Measurements from ENCODE around the gene SSRP1. TPM values are rescaled to one million over a fixed set of nuclear protein-coding genes. Genes with fewer than 3 reads are reported as not detected.

Gene SSRP1
- total RNA-seq, 8 experiments from 2014 or later, result 64.9 to 164 (median 101) TPM

DNA sequence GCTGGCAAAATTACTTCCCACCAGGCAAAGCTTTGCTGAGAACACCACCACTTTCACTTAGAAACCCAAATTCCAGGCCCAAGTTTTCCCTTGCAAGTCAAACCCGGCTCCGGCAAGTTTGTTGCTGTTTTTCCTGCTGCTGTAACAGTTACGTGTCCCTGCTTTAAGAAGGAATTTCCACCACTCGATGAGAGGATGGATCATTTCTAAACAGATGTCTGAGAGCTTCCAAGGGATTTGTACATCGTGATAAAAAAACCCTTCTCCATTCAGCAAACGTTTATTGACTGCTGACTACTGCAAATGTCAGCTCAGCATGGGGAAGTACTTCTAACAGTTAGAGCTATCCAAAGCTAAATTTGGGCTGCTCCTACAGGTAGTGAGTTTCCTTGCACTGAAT, 22.2 kb upstream of the SSRP1 start:
- H3K27ac ChIP-seq, result no peak overlapping the region
- ATAC-seq (replicated peaks in 6 of 8), result no peak
- WGBS, 10 experiments, result 15 to 94% (median 67%) methylated on average over 2 to 6 of the region's 6 CpGs; no CpG with 5 or more reads in 1 of the 10 experiments
- in situ Hi-C loops (cut with MboI; ENCODE audit: low pct_unique_long_range_greater_than_20kb in 2 of 9, low sequenced_read_pairs in 9 of 9, unreplicated experiment in 9 of 9), result loop anchor here in 2 of 9 experiments (25.0 kb wide), 2 partner anchors 129 to 179 kb away; partner anchors contain the start of genes SMTNL1 (in 1 of the 2) and TIMM10 (in 1 of the 2)
- no peak overlapping the region for H3K4me3 ChIP-seq
- H3K4me1 ChIP-seq (replicated peaks in 1 of 2), result peaks cover 5 to 10% of the 10 kb centered on the region in 2 donors

DNA sequence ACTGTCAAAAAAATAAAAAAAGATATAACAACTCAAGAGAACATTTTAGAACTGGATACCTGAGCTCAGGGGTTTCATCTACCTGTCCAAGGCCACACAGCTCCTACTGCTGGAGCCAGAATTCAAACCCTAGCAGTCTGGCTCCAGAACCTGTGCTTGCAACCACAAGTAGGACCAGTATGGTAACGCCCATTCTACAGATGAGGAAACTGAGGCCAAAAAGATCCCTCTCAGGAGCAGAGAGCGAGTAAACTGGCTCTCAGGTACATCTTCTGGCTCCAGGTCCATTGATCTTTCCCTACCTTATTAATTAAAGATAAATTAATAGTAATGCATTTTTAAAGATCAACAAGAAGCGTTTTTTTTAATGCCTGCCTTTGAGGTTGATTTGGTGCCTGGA, 21.6 kb upstream of the SSRP1 start:
- H3K4me1 ChIP-seq (replicated peaks in 1 of 2), result peaks cover 5 to 11% of the 10 kb centered on the region in 2 donors
- no peak for ATAC-seq (replicated peaks in 6 of 8)
- in situ Hi-C loops (cut with MboI; ENCODE audit: low pct_unique_long_range_greater_than_20kb in 2 of 9, low sequenced_read_pairs in 9 of 9, unreplicated experiment in 9 of 9), result loop anchor here in 2 of 9 experiments (25.0 kb wide), 2 partner anchors 130 to 180 kb away; partner anchors contain the start of genes SMTNL1 (in 1 of the 2) and TIMM10 (in 1 of the 2)
- 0 to 100% (median 88%) methylated on average over 1 to 3 of the region's 3 CpGs for WGBS, 10 experiments
- no peak overlapping the region for H3K4me3 ChIP-seq
- no peak overlapping the region for H3K27ac ChIP-seq

DNA sequence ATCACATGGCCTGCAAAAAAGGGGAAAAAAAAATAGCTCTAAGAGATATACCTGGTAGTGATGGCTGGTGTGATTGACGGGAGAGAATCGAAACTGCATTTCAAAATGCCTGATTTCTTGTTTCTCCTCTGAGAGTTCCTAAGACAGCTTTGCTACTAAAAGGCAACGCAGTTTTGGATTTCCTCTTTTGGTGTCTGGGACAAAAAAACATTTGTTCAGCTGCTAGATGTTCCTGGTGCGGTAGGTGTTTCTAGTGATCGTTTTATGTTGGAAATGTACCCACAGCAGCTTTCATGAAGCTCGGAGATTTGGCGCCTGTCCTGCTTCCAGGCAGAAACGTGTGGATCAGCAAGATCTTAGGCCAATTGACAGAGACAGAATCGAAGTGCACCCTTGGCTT, 20.6 kb upstream of the SSRP1 start:
- in situ Hi-C loops (cut with MboI; ENCODE audit: low pct_unique_long_range_greater_than_20kb in 2 of 9, low sequenced_read_pairs in 9 of 9, unreplicated experiment in 9 of 9), result loop anchor here in 2 of 9 experiments (25.0 kb wide), 2 partner anchors 131 to 181 kb away; partner anchors contain the start of genes SMTNL1 (in 1 of the 2) and TIMM10 (in 1 of the 2)
- Histone ChIP-seq H3K4me1 (replicated peaks in 1 of 2) (peaks cover 5 to 11% of the 10 kb centered on the region in 2 donors), H3K4me3 (no peak overlapping the region), H3K27ac (no peak overlapping the region)
- WGBS, 10 experiments, result 10 to 98% (median 75%) methylated on average over 2 to 9 of the region's 9 CpGs; no CpG with 5 or more reads in 1 of the 10 experiments
- no peak for ATAC-seq (replicated peaks in 6 of 8)

DNA sequence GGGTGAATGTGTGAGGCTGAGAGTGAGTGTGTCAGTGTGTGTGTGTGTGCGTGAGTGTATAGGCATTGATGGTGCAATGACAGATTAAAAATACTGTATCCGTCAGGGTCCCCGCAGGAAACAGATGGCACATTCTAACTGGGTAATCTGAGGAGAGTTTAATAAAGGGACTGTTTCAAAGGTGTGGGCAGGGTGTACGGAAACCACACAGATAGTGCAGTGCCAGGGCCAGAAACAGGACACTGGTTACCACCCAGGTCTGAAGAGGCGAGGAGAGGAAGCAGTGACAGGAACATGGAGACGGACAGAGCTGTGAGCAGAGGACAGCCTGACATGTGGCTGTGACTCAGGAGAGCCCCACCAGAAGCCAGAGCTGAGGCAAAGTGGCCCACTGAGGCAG, 19.0 kb upstream of the SSRP1 start:
- Histone ChIP-seq H3K4me3 (no peak overlapping the region), H3K27ac (no peak overlapping the region), H3K4me1 (replicated peaks in 1 of 2) (peaks cover 5 to 12% of the 10 kb centered on the region in 2 donors)
- 50 to 100% (median 100%) methylated on average over 1 to 5 of the region's 6 CpGs; no CpG with 5 or more reads in 5 of the 10 experiments for WGBS, 10 experiments
- ATAC-seq (replicated peaks in 6 of 8), result no peak
- in situ Hi-C loops (cut with MboI; ENCODE audit: low pct_unique_long_range_greater_than_20kb in 2 of 9, low sequenced_read_pairs in 9 of 9, unreplicated experiment in 9 of 9), result loop anchor here in 2 of 9 experiments (25.0 kb wide), 2 partner anchors 133 to 183 kb away; partner anchors contain the start of genes SMTNL1 (in 1 of the 2) and TIMM10 (in 1 of the 2)

DNA sequence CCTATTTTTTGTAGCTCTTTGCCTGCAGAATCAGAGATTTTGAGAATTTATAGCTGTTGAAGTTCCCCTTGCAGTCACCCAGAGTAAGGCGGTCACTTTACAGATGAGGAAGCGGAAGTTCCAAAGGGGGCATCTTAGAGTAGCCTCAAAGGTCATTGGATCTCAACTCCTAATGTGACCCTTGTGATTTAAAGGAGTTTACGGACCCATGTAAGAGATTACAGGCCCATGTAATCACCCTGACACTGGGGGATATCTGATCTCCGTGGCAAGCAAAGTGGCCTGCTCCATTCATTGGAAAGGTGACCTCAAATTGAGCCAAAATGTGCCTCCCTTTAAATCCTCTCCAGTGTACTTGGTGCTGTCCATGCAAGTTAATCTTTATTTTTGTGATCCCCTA, 18.2 kb upstream of the SSRP1 start:
- Histone ChIP-seq H3K4me3 (no peak overlapping the region), H3K4me1 (replicated peaks in 1 of 2) (peaks cover 5 to 18% of the 10 kb centered on the region in 2 donors), H3K27ac (no peak overlapping the region)
- ATAC-seq (replicated peaks in 6 of 8), result no peak
- in situ Hi-C loops (cut with MboI; ENCODE audit: low pct_unique_long_range_greater_than_20kb in 2 of 9, low sequenced_read_pairs in 9 of 9, unreplicated experiment in 9 of 9), result loop anchor here in 2 of 9 experiments (25.0 kb wide), 2 partner anchors 133 to 183 kb away; partner anchors contain the start of genes SMTNL1 (in 1 of the 2) and TIMM10 (in 1 of the 2)
- 40 to 70% (median 67%) methylated on average over 1 to 4 of the region's 4 CpGs; no CpG with 5 or more reads in 4 of the 10 experiments for WGBS, 10 experiments

DNA sequence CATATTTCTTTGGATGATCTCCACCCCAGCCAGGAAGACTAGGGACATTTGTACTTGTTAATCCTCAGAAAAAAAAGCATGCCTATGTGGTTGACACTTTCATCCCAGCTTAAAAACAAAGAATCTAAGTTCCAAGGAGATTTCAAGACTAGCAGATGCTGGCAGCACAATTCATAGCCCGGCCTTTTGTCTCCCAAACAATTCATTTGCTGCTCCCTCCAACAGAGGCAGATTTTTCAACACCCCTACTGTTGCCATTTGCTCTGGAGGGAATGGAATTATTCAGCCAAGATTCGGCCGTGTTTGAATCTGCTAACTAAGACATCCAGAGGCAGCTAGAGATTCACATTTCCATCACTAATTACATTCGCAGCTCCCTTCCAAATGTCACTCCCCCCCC, 17.8 kb upstream of the SSRP1 start:
- no peak overlapping the region for H3K4me3 ChIP-seq
- peak in 2 of 8 experiments; percentile 4 to 18 for ATAC-seq (replicated peaks in 6 of 8)
- WGBS, 10 experiments, result 0 to 63% (median 11%) methylated on average over 1 to 4 of the region's 4 CpGs; no CpG with 5 or more reads in 4 of the 10 experiments
- in situ Hi-C loops (cut with MboI; ENCODE audit: low pct_unique_long_range_greater_than_20kb in 2 of 9, low sequenced_read_pairs in 9 of 9, unreplicated experiment in 9 of 9), result loop anchor here in 2 of 9 experiments (25.0 kb wide), 2 partner anchors 134 to 184 kb away; partner anchors contain the start of genes SMTNL1 (in 1 of the 2) and TIMM10 (in 1 of the 2)
- peaks cover 5 to 17% of the 10 kb centered on the region in 2 donors for H3K4me1 ChIP-seq (replicated peaks in 1 of 2)
- H3K27ac ChIP-seq, result no peak overlapping the region

DNA sequence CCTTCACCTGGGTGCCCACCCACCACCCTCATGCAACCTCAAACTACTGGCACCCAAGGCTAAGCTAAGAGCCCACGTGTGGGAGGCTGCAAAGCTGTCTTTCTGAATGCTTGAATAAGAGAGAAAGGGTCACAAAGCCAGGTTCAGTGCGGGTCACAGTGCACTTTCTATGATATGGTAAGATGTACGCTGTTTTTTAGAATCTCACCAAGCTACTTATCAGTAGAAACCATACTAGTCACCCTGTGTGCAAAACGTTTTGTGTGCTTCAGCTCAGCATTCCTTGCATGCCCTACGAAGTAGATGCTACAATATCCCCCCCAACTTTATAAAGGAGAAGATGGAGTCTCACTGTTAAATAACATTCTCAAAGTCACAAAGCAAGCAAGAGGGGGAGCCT, 17.3 kb upstream of the SSRP1 start:
- WGBS, 10 experiments, result 22 to 69% (median 50%) methylated on average over 1 to 4 of the region's 5 CpGs; no CpG with 5 or more reads in 3 of the 10 experiments
- H3K4me3 ChIP-seq, result no peak overlapping the region
- in situ Hi-C loops (cut with MboI; ENCODE audit: low pct_unique_long_range_greater_than_20kb in 2 of 9, low sequenced_read_pairs in 9 of 9, unreplicated experiment in 9 of 9), result loop anchor here in 2 of 9 experiments (25.0 kb wide), 2 partner anchors 134 to 184 kb away; partner anchors contain the start of genes SMTNL1 (in 1 of the 2) and TIMM10 (in 1 of the 2)
- no peak for ATAC-seq (replicated peaks in 6 of 8)
- H3K4me1 ChIP-seq (replicated peaks in 1 of 2), result peaks cover 5 to 17% of the 10 kb centered on the region in 2 donors
- H3K27ac ChIP-seq, result no peak overlapping the region

DNA sequence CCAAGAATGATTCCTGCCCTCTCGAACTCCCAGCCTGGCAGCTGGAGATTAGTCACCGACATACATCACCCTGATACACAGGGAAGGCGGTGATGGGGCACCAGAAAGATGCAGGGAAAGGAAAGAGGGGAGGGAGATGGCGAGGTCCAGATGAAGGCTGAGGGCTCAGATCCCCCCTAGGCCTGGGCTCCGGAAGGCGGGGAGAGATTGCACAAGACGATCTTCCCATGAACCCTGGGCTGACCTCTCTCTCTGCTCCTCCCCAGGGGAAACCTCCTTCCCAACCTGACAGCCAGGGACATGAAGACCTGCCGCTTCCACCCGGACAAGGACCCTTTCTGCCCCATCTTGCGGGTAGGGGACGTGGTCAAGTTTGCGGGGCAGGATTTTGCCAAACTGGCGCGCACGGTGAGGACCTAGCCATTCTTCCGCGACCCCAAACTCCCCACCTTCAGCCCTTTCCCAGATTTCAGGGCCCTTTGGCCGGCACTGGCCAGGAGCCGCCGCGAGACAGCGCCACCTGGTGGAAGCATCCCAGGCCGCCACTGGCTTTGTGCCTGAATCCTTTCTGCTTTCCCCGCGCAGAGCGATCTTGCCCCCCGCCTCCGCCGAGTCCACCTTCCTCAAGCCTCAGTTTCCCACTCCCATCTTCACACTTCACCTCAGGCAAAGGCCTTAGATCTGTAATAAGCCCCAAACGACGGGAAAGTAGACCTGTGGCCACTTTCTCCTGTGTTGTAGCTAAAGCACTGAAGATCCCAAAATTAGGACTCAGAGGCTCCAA, 14.0 kb upstream of the SSRP1 start:
- no peak overlapping the region for H3K4me3 ChIP-seq
- peaks cover 11 to 25% of the 10 kb centered on the region in 2 donors for H3K4me1 ChIP-seq (replicated peaks in 1 of 2)
- no peak overlapping the region for H3K27ac ChIP-seq
- WGBS, 10 experiments, result 23 to 60% (median 40%) methylated on average over 1 to 10 of the region's 31 CpGs; no CpG with 5 or more reads in 3 of the 10 experiments
- in situ Hi-C loops (cut with MboI; ENCODE audit: low pct_unique_long_range_greater_than_20kb in 2 of 9, low sequenced_read_pairs in 9 of 9, unreplicated experiment in 9 of 9), result loop anchor here in 4 of 9 experiments (25.0 kb wide), 4 partner anchors 113 to 188 kb away; partner anchors contain the start of genes RTN4RL2 (in 1 of the 4), SLC43A1 (in 1 of the 4), SMTNL1 (in 1 of the 4) and TIMM10 (in 1 of the 4)
- ATAC-seq (replicated peaks in 6 of 8), result peak; percentile 68 to 89 (median 78)

DNA sequence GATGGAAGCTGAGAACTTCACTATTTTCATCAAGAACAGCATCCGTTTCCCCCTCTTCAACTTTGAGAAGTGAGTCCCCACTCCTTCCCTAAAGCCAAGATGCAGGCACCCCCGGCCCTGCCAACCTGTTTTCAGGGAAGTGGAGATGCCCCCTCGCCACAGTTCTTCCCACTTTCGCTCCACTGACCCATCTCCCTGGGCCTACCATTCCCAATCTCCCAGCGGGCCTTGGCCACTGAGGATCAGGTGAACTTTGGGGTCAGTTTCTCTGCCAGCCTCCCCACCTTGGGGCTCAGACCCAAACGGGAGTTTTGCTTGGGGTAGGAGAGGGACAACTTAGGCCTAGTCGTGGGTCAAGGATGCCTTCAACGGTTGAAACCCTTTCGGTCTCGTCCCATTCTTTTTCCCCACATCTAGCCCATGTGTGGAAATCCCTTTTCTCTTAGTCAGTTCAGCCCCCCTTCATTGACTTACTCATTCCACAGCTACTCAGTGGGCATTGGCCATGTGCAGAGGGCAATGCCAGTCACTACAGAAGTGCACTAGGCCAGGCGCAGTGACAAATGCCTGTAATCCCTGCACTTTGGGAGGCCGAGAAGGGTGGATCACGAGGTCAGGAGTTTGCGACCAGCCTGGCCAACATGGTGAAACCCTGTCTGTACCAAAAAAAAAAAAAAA, 13.1 kb upstream of the SSRP1 start:
- H3K4me1 ChIP-seq (replicated peaks in 1 of 2), result peaks cover 17 to 27% of the 10 kb centered on the region in 2 donors
- no peak overlapping the region for H3K27ac ChIP-seq
- 70 to 100% (median 92%) methylated on average over 2 to 6 of the region's 14 CpGs; no CpG with 5 or more reads in 3 of the 10 experiments for WGBS, 10 experiments
- ATAC-seq (replicated peaks in 6 of 8), result no peak
- no peak overlapping the region for H3K4me3 ChIP-seq
- in situ Hi-C loops (cut with MboI; ENCODE audit: low pct_unique_long_range_greater_than_20kb in 2 of 9, low sequenced_read_pairs in 9 of 9, unreplicated experiment in 9 of 9), result loop anchor here in 2 of 9 experiments (25.0 kb wide), 2 partner anchors 114 to 164 kb away; partner anchors contain the start of genes RTN4RL2 (in 1 of the 2) and SLC43A1 (in 1 of the 2)

DNA sequence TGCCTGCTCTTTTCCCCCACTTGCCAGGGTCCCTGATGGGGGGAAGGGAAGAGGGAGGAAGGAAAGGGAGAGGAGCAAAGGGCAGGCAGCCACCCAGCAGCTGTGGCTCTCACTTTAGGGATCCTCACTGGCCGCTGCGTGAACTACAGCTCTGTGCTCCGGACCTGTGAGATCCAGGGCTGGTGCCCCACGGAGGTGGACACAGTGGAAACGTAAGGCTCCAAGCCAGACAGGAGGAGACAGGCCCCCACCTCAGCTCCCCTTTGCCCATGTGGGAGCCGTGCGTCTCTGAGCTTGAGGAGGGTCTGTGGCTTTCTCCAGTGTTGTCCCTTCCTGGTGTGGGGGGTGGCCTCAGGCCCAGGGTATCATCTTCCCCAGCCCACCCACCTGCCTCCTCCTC, 12.4 kb upstream of the SSRP1 start:
- 50 to 62% methylated on average over 2 to 4 of the region's 7 CpGs; no CpG with 5 or more reads in 8 of the 10 experiments for WGBS, 10 experiments
- no peak for ATAC-seq (replicated peaks in 6 of 8)
- no peak overlapping the region for H3K27ac ChIP-seq
- H3K4me3 ChIP-seq, result no peak overlapping the region
- H3K4me1 ChIP-seq (replicated peaks in 1 of 2), result peaks cover 19 to 29% of the 10 kb centered on the region in 2 donors
- in situ Hi-C loops (cut with MboI; ENCODE audit: low pct_unique_long_range_greater_than_20kb in 2 of 9, low sequenced_read_pairs in 9 of 9, unreplicated experiment in 9 of 9), result loop anchor here in 2 of 9 experiments (25.0 kb wide), 2 partner anchors 114 to 164 kb away; partner anchors contain the start of genes RTN4RL2 (in 1 of the 2) and SLC43A1 (in 1 of the 2)

DNA sequence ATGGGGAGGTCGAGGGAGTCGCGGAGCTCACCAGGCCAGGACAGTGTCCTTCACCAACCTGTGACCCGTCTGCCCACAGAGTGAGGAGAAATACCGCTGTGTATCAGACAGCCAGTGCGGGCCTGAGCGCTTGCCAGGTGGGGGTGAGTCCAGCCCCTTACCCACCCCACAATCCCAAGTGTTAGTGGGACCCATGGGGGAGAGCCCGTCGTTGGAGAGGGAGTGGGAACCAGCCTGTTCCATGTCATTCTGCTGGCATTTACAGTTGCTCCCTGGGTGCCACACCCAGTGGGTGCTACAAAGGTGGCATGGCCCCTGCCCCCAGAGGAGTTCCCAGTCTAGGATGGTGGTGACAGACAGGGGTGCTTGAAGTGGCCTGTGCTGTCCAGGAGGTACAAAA, 11.6 kb upstream of the SSRP1 start:
- WGBS, 10 experiments, result 90% methylated on average over 4 of the region's 9 CpGs; no CpG with 5 or more reads in 9 of the 10 experiments

More for the DNA sequence above, 11.6 kb upstream of the SSRP1 start:
- peaks cover 26 to 30% of the 10 kb centered on the region in 2 donors for H3K4me1 ChIP-seq (replicated peaks in 1 of 2)
- no peak overlapping the region for H3K27ac ChIP-seq
- no peak overlapping the region for H3K4me3 ChIP-seq
- no peak for ATAC-seq (replicated peaks in 6 of 8)
- in situ Hi-C loops (cut with MboI; ENCODE audit: low pct_unique_long_range_greater_than_20kb in 2 of 9, low sequenced_read_pairs in 9 of 9, unreplicated experiment in 9 of 9), result loop anchor here in 2 of 9 experiments (25.0 kb wide), 2 partner anchors 115 to 165 kb away; partner anchors contain the start of genes RTN4RL2 (in 1 of the 2) and SLC43A1 (in 1 of the 2)

All from motor neuron (in vitro differentiated cells).